HG02798 (cell line): ENCODE results near the gene PTPRT.
"Not testable (repeated sequence)": the region's sequence is repeated elsewhere in the genome, so short reads cannot be mapped to it uniquely, and the experiment has no call there.

Source experiments
- ATAC-seq: cut with Tn5 transposase; IDR thresholded peaks from one replicate; pipeline ENCODE4 v1.9.1; 2021; ENCODE audit warnings: mild to moderate bottlenecking; ENCODE audit not compliant: unreplicated experiment, poor library complexity

PTPRT gene

DNA sequence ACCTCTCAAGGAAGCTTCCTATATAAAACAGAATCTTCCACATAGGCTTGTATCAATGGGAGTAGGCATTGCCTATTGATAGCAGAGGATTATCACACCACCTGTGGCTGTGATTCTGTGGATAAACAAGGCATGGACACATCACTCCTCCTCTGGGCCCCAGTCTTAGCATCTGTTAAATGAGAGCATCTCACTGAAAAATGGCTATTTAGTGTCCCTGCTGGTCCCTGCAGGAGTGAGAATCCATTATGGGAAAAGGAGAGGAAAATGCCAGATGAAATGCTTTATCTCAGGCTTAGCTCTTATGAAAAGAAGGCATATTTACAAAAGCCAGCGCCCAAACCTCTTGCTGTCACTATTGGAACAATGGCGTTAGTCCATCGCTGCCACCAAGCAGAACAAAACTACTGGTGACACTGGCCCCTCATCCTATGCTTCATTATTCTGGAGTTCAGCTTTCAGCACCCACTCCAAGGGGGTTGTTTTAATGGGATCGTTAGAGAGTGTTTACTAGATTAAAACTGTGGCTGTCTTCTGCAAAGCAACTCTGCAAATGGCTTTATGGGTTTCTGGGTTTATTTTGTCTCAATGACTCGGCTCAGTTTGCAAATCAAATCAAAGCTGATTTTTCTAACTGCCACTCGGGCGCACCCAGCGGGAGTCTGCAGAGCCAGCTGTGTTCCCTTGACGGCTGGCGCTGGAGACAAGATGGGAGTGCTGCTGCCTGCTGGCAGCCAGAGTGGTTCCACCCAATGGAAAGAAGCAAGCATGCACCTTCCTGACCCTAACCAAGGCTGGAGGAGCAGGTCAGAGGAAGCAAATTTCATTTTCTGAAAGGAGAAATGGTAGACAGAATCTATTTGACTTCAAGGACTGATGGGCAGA, 912.7 kb downstream of the PTPRT start:
- ATAC-seq: no peak

DNA sequence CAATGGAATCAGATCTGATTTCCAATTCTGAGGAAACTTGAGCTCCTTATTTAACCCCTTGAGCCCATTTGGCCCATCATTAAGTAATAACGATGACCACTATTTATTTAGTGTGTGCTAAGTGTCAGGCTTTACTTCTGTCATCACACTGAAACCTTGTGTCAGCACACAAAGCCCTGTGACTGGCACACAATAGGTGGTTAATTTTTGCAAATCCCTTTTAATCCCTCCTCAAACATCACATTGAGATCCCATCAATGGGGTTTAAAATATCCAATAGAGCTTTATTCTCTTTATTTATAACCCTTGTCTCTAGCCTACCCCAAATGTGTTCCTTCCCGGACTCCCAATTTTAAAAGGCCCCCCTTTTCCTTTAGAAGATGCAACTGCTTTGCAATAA, 914.7 kb downstream of the PTPRT start:
- no peak for ATAC-seq

DNA sequence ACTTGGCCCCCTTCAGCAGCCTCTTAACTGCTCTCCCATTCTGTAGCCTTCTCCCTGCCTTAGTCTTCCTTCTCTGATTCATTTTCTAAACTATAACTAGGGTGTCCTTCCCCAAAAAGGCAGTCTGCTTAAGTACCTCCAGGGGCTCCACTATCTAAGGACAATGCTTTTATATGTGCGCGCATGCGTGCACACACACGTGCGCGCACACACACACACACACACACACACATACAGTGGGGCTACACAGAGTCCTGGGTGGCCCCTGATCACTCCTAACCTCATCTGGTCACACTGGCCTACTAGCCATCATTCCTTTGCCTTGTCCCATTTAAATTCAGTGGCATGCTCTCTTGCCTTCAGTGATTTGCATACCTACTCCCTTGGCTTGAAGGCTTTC, 917.2 kb downstream of the PTPRT start:
- no peak for ATAC-seq

DNA sequence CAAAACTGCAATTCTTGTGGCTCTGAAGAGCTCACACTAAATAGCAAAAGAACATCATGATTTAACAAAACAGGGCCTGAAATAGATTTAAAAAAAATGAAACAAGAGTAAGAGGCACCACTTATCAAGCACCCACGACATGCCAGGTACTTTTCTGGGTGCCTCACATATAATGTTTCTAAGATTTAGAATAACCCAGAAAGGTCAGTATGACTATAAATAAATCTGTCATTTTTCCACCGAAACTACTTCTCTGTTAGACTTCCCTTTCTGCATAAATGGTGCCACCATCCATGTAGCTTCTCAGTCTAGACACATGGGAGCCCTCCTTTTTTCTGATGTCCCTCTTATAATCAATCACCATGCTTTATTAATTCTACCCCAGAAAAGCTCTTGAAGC, 919.2 kb downstream of the PTPRT start:
- ATAC-seq: no peak

DNA sequence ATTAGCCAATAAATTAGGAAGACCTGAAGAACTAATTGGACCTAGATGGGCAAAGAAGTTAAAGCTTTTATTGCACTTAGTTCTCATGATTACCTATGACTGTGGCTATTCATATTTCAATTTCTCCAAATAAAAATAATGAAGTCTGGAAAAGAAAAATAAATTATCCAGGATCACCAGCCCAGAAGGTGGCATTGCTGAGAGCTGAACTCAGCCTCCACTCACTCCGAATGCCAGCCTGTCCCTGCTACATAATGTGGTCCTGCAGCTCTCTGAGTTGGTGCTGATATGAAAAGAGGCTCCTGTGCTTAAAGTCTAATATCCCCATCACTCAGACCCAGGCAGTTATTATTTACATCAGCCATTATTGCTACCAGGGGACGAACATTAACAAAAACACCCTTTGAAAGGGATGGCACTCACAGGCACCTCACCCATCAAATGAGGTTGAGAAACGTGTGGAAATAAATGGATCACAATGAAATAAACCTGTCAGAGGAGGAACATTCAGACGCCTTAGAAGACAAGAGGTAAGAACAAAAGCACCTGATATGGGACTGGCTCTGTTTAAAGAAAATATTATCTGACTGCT, 921.8 kb downstream of the PTPRT start:
- ATAC-seq: no peak

DNA sequence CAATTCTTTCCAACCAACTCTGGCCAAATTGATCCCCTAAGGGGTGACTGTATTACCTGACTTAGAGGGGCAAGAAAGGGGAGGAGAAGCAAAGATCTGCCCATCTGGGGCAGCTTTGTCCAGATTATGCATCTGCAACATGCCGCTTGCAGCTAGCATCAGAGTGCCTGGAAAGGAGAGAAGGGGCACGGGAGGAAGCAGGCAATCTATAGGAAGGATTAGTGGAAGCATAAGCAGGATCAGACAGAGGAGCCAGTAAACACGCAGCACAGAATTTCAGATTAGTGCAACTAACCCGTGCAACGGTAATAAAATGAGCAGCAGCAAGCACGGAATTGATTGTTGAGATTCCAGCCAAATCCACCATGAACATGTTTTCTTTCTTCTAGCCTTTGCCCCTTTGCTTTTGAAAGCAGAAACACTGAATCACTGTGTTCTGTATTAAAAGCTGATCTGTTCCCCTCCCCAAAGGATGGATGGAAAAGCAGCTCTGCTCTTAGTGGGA, 927.9 kb downstream of the PTPRT start:
- no peak for ATAC-seq

DNA sequence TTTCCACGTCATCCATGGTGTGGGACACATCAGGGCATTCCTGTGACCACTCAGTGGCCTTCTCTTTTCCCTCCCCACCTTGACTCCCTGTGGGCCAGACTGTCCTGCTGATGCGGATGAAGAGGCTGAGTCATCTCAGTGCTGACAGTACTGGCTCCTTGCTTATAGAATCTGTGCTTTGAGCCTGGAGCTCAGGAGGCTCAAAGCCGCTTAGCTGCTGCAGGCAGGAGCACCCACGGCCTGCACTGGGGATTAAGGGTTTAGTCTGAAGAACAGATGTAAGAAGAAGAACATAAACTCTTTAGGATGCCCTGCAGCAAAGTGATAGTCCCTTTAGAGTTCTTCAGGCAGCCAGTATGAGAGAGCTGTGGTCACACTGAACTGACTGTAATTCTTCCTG, 929.5 kb downstream of the PTPRT start:
- no peak for ATAC-seq

DNA sequence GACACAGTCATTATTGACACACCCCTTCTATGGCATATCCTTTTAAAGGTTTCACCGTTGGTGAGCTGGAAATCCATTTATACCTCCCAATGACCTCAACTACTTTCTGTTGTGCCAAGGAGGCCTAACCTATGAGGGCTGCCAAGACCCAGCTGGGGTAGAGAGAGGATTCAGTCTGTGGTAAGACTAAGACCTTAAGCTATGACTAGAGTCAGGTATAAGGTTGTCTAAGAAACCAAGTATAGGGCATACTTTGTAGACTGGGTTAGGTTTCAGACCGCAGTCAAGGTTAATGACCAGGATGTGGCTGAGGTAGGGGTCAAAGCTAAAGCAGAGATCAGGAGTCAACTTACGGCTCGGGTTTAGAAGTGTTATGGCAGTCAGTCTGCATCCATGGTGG, 930.3 kb downstream of the PTPRT start:
- ATAC-seq: no peak

DNA sequence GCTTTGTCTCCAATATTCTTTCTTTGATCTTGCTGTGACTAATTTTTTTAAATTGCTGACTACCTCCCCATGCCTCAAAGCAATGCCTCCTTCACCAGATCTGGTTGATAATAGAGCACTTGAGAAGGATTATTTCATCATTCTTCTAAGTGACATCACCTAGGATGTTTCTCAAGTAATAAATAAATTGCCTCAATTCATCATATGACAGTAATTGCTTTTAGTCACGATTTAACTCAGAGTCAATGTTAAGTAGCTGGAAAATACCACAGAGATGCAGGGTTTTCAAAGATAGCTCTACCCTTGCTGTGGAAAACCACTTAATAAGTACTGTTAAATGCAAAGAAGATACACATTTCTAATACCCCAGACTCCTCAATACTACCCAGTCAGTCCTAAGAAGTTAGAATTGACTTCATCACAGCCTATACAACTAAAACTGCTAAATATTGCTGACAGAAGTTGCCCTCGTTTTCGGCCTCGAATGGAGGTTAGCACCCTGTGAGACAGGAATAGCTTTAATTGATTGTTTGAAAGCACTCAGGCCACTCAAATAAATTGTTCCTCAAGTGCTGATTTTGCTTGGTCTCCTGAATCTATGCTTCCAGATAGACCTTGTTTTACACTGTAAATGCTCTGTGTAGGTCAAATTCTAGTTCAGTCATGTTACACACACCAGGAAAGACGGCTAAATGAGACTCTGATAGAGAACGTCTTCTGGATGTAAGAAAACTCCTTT, 931.0 kb downstream of the PTPRT start:
- no peak for ATAC-seq

DNA sequence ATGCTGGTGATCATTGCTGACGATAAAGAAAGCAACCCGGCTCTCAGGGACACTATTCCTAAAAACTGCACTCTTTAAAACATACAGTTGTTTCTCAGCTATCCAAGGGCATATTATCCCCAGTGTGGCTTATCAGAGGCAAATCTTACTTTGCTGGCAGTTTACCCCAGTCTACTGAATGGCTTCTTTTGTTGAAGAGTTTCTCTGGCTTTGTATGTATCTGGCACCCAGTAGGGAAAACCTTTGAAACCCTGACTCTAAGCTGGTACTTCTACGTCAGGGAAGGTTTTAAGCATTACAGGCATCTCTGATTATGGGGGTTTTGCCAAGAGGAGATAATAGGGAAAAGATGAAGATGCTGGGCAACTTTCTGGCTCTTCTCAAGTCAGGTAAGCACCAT, 933.9 kb downstream of the PTPRT start:
- no peak for ATAC-seq

DNA sequence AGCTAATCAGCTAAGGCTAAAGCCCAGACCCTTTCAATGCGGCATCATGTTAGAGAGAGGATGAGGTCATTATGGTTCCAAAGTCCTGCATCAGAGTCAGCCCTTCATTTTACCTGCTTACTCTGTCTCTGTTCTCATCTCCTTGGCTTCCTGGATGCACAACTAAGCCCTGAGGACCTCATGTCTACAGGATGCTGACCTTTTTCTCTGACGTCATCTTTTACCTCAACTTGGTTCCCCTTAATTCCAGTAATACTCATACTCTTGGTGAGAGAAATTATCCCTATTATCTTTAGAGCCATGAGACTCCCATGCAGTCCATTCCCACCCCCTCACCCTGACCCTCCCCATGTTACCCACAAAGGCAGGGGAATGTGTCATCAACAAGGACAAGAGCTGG, 935.0 kb downstream of the PTPRT start:
- no peak for ATAC-seq

DNA sequence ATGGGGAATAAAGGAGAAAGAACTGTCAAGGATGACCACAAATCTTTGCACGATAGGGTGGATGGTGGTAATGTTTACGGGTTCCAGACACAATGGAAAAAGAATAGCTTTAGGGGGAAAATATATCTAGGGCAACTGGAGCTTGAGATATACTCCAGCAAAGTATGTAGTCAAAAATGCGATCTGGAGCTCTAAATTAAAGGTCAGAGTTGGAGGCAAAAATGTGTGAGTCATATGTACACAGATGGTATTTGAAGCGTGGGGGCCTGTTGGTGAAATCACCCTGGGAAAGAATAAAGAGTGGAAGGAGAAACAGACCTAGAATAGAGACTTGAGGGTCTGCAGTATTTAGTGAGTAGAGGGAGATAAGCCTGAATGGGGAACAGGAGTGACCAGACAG, 937.6 kb downstream of the PTPRT start:
- no peak for ATAC-seq

DNA sequence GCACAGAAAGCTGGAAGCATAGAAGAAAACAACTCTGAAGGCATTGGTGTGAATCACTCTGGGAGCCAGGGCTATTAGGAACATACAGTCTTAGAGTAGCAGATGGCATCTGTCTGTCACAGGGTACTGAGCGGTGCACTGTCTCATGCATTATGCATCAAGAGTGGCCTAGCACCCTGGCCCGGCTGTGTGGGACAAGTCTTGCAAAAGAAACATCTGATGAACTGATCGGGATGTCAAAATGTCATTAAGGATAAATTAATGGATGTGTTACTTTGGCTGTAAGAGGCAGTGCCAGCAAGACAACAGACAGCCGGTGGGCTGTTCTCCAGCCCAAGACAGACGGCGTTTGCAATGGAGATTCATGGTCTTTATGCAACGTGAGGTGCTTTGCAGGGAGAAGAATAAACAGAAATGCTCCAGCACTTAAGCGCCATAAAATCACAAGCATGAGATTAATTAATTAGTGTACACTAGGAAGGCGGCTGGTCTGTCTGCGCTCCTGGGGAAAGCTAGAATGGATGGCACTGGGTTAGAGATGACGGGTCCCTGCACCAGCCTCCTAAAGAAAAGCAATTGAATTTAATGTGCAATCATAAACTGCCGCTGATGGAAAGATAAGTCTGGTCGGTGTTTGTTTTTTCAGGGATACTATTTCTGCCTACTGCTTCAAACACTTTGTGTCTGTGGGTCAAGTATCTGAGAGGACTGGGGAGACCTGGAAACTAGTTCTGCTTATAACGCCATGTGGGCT, 970.9 kb downstream of the PTPRT start:
- ATAC-seq: no peak

DNA sequence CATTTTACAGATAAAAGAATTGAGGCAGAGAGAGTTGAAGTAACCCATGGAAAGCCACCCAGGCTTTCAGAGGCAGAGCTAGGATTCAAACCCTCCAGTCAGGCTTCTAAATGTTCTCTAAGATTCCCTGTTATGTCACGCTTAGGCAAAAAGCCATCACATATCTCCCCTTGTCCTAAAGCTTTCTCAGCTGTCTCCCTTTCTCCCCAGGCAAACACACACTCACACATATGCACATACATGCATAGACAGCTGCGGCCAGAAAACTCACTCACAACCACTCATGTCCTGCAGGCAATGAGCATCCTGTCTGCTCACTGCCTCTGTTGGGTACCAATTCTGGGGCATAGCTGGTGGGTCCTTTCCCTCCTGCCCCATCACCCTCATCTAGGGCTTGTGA, 975.6 kb downstream of the PTPRT start:
- ATAC-seq: no peak

DNA sequence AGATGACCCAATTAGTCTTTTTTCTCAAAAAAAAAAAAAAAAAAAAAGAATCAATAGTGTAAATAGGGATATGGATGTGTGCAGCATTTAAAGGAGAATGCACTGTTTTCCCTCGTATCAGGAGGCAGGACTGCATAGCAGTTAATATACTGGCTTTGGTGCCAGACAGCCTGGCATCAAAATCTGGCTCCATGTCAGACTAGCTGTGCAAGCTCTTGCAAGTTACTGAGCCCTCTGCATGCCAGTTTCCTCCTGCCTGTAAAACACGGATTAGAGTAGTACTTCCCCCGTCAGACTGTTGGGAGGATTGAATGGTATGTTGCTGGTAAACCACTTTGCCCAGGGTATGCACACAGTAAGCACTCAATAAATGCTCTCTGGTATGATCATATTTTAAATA, 977.3 kb downstream of the PTPRT start:
- ATAC-seq: no peak

DNA sequence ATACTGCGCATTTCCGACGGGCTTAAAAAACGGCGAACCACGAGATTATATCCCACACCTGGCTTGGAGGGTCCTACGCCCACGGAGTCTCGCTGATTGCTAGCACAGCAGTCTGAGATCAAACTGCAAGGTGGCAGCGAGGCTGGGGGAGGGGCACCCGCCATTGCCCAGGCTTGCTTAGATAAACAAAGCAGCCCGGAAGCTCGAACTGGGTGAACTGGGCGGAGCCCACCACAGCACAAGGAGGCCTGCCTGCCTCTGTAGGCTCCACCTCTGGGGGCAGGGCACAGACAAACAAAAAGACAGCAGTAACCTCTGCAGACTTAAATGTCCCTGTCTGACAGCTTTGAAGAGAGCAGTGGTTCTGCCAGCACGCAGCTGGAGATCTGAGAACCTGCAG, 983.1 kb downstream of the PTPRT start:
- ATAC-seq: not testable (repeated sequence)

DNA sequence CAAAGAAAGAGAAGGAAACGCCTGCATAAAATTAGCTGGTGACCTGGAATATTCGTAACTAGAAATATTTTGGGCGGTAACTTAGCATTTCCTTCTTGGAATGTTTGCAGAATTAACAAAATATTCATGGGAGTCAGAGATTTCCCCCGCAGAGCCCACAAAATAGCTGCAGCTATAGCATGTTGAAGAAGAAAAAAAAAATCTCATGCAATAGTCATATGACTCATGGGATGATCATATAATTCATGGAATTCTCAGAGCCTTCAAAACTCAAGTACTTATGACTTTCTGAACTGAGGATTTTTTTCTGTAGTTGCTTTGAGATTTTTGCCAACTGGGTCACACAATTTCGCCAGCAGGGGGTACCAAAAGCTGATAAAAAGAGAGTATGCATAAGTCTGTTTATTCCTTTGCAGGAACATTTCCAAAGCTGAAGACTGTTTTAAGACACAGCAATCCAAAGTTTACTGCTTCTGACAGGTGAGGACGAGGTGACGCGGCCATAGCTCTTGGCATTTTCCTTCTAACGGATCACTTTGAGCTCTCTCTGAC, 985.5 kb downstream of the PTPRT start:
- ATAC-seq: no peak

DNA sequence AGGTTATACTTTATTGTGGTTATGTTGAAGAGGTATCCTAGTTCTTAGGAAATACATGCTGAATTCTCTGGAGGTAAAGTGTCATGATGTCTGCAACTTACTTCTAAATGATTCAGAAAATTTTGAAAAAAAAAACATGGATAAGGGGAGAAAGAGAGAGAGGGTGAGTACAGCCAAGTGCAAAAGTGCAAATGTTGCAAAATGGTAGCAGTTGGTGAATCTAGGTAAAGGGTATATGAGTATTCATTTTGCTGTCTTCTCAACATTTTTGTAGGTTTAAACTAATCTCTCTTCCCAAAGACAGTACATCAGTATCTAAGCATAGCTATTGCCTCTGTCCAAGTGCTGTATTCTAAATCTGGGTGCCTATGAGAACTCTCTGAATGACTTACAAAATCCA, 992.1 kb downstream of the PTPRT start:
- no peak for ATAC-seq

DNA sequence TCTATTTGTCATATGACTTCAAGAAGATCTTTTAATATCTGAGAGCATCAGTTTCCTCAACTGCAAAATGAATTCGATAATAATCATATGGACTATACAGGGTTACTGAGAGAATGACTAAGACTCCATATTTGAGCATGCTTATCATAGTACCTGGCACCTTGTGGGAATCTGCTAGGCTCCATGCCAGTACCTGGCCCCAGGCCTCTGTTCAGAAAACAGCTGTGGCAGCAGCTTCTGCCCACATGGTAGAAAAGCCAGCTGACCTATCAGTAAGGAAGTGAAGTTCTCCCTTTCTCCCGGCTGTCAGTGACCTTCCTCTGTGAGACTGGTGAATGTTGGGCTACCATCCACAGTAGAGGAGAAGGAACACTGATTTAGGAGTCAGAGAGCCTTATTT, 996.6 kb downstream of the PTPRT start:
- no peak for ATAC-seq

DNA sequence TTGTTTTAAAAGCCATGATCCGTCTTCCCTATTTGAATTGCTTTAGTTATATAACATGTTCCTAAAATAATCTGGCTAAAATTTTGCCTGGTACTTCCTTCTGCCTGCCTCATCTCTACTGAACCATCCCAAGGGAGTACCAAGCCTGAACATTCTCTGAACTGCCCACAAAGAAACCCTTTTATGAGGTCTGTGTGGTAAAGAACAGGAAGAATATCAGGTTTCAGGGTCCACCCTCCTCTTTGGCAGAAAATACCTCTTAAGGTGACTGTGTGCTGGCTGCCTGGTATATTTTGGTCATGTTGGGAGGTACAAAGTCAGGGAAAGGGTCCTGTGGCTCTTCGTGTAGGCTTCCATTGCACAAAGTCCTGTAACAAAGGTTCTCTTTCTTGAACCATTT, 997.4 kb downstream of the PTPRT start:
- no peak for ATAC-seq
